NB4 (cell line): Measurements from ENCODE around the gene COL11A1.

Experiments
- DNase-seq: peaks from one replicate; pipeline ENCODE4 v3.0.0; 2010; ENCODE audit warnings: low read depth
- H3K4me3 ChIP-seq: one replicate; pipeline ENCODE4 v1.5.1; 2011; ENCODE audit warnings: mild to moderate bottlenecking, low read depth, low read length, moderate library complexity
- CTCF ChIP-seq: IDR thresholded peaks from one replicate; pipeline ENCODE4 v1.5.1; 2012; ENCODE audit warnings: low read depth, low read length
- MAX ChIP-seq: IDR thresholded peaks from 2 replicates; pipeline ENCODE4 v1.6.1; 2011; ENCODE audit warnings: low read depth, low read length
- MYC ChIP-seq: IDR thresholded peaks from 2 replicates; pipeline ENCODE4 v1.6.1; 2011; ENCODE audit warnings: low read depth, low read length
- POLR2A ChIP-seq: IDR thresholded peaks from 2 replicates; pipeline ENCODE4 v1.6.1; 2011; ENCODE audit warnings: mild to moderate bottlenecking; ENCODE audit not compliant: insufficient read length; ENCODE audit errors: extremely low read depth

The COL11A1 gene

GRCh38 chr1:102967786-102968185 lies 140.5 kb downstream of the COL11A1 start:
- TF ChIP-seq MAX, result no peak
- no peak for TF ChIP-seq POLR2A
- TF ChIP-seq CTCF, result no peak
- TF ChIP-seq MYC, result no peak
- H3K4me3 ChIP-seq, result no peak overlapping the region
- no peak for DNase-seq

GRCh38 chr1:102961549-102961948 lies 146.8 kb downstream of the COL11A1 start:
- H3K4me3 ChIP-seq, result no peak overlapping the region
- no peak for TF ChIP-seq CTCF
- TF ChIP-seq POLR2A, result no peak
- TF ChIP-seq MYC, result no peak
- no peak for TF ChIP-seq MAX
- DNase-seq, result no peak

- H3K4me3 ChIP-seq, result no peak overlapping the region
- TF ChIP-seq MYC (no peak), MAX (no peak), POLR2A (no peak), CTCF (no peak)
- no peak for DNase-seq
Measured at GRCh38 chr1:102954576-102954975, 153.7 kb downstream of the COL11A1 start.

- no peak overlapping the region for H3K4me3 ChIP-seq
- DNase-seq, result no peak
- no peak for TF ChIP-seq MAX
- no peak for TF ChIP-seq POLR2A
- TF ChIP-seq MYC, result no peak
- TF ChIP-seq CTCF, result no peak
Measured at GRCh38 chr1:102952400-102952799, 155.9 kb downstream of the COL11A1 start.

GRCh38 chr1:102942324-102942723 lies 166.0 kb downstream of the COL11A1 start:
- no peak for DNase-seq
- H3K4me3 ChIP-seq, result no peak overlapping the region
- TF ChIP-seq MYC (no peak), MAX (no peak), CTCF (no peak), POLR2A (no peak)
